Measurements from ENCODE around the gene PRKG2.

PRKG2 gene

GRCh38 chr4:81220271-81220670 is 5.2 kb upstream of the PRKG2 start:
- FAIRE-seq (no peak), DNase-seq (ENCODE audit: extremely low spot score, insufficient read length, low read depth) (no peak)

GRCh38 chr4:81218206-81218605 is 3.2 kb upstream of the PRKG2 start:
- DNase-seq (ENCODE audit: extremely low spot score, insufficient read length, low read depth): no peak

GRCh38 chr4:81217779-81218178 is 2.8 kb upstream of the PRKG2 start:
- DNase-seq (ENCODE audit: extremely low spot score, insufficient read length, low read depth) (no peak), FAIRE-seq (no peak)

More at GRCh38 chr4:81218206-81218605, 3.2 kb upstream of the PRKG2 start:
- no peak for FAIRE-seq

- FAIRE-seq: no peak
- no peak for DNase-seq (ENCODE audit: extremely low spot score, insufficient read length, low read depth)
These were observed 909 bp upstream of the PRKG2 start for GRCh38 chr4:81215931-81216330.

GRCh38 chr4:81214144-81214880 is 710 bp downstream of the PRKG2 start:
- DNase-seq (ENCODE audit: extremely low spot score, insufficient read length, low read depth): no peak

GRCh38 chr4:81213671-81214070 is 1.4 kb downstream of the PRKG2 start:
- DNase-seq (ENCODE audit: extremely low spot score, insufficient read length, low read depth) (no peak), FAIRE-seq (no peak)

More at GRCh38 chr4:81214144-81214880, 710 bp downstream of the PRKG2 start:
- FAIRE-seq: no peak

GRCh38 chr4:81211956-81212355 is 3.1 kb downstream of the PRKG2 start:
- FAIRE-seq: no peak

GRCh38 chr4:81207828-81208227 is 7.2 kb downstream of the PRKG2 start:
- DNase-seq (ENCODE audit: extremely low spot score, insufficient read length, low read depth) (no peak), FAIRE-seq (no peak)

More at GRCh38 chr4:81211956-81212355, 3.1 kb downstream of the PRKG2 start:
- DNase-seq (ENCODE audit: extremely low spot score, insufficient read length, low read depth): no peak

GRCh38 chr4:81205302-81205701 is 9.7 kb downstream of the PRKG2 start:
- FAIRE-seq (no peak), DNase-seq (ENCODE audit: extremely low spot score, insufficient read length, low read depth) (no peak)

GRCh38 chr4:81204571-81204970 is 10.5 kb downstream of the PRKG2 start:
- DNase-seq (ENCODE audit: extremely low spot score, insufficient read length, low read depth) (no peak), FAIRE-seq (no peak)

- no peak for FAIRE-seq
These were observed 15.2 kb downstream of the PRKG2 start for GRCh38 chr4:81199831-81200230.

GRCh38 chr4:81198609-81199008 is 16.4 kb downstream of the PRKG2 start:
- DNase-seq (ENCODE audit: extremely low spot score, insufficient read length, low read depth) (no peak), FAIRE-seq (no peak)

More at GRCh38 chr4:81199831-81200230, 15.2 kb downstream of the PRKG2 start:
- no peak for DNase-seq (ENCODE audit: extremely low spot score, insufficient read length, low read depth)

GRCh38 chr4:81197864-81198524 is 17.0 kb downstream of the PRKG2 start:
- no peak for DNase-seq (ENCODE audit: extremely low spot score, insufficient read length, low read depth)
- no peak for FAIRE-seq

- DNase-seq (ENCODE audit: extremely low spot score, insufficient read length, low read depth): no peak
These were observed 18.8 kb downstream of the PRKG2 start for GRCh38 chr4:81196126-81196650.

GRCh38 chr4:81195475-81195874 is 19.5 kb downstream of the PRKG2 start:
- no peak for FAIRE-seq

More at GRCh38 chr4:81196126-81196650, 18.8 kb downstream of the PRKG2 start:
- FAIRE-seq: no peak

GRCh38 chr4:81194286-81194685 is 20.7 kb downstream of the PRKG2 start:
- no peak for FAIRE-seq
- no peak for DNase-seq (ENCODE audit: extremely low spot score, insufficient read length, low read depth)

More at GRCh38 chr4:81195475-81195874, 19.5 kb downstream of the PRKG2 start:
- DNase-seq (ENCODE audit: extremely low spot score, insufficient read length, low read depth): no peak

GRCh38 chr4:81180916-81181315 is 34.1 kb downstream of the PRKG2 start:
- FAIRE-seq: no peak

GRCh38 chr4:81179326-81179725 is 35.7 kb downstream of the PRKG2 start:
- FAIRE-seq: no peak
- DNase-seq (ENCODE audit: extremely low spot score, insufficient read length, low read depth): no peak

More at GRCh38 chr4:81180916-81181315, 34.1 kb downstream of the PRKG2 start:
- no peak for DNase-seq (ENCODE audit: extremely low spot score, insufficient read length, low read depth)

GRCh38 chr4:81173213-81173612 is 41.8 kb downstream of the PRKG2 start:
- no peak for DNase-seq (ENCODE audit: extremely low spot score, insufficient read length, low read depth)
- FAIRE-seq: no peak

GRCh38 chr4:81166458-81167160 is 48.4 kb downstream of the PRKG2 start:
- DNase-seq (ENCODE audit: extremely low spot score, insufficient read length, low read depth) (no peak), FAIRE-seq (no peak)

All from GM18507 (cell line).